Suprapubic skin (tissue), 4 donors: ENCODE data around the gene BHLHE41. TPM values are rescaled to one million over a fixed set of nuclear protein-coding genes. Genes with fewer than 3 reads are reported as not detected.

Experiments used
- DNase-seq, 2 donors: peaks; one replicate each; pipeline ENCODE4 v3.0.0-alpha.2; 2019; ENCODE audit warnings: low spot score in 2 of 2
- H3K27ac ChIP-seq: fragments of 200-600 bp; sonication (generic); one replicate; pipeline ENCODE4 v1.5.1; 2019
- H3K27me3 ChIP-seq: fragments of 200-600 bp; sonication (generic); one replicate; pipeline ENCODE4 v1.5.1; 2019
- H3K36me3 ChIP-seq: fragments of 200-600 bp; sonication (generic); one replicate; pipeline ENCODE4 v1.5.1; 2019
- H3K4me1 ChIP-seq: fragments of 200-600 bp; sonication (generic); one replicate; pipeline ENCODE4 v1.5.1; 2019
- H3K4me3 ChIP-seq: fragments of 200-600 bp; sonication (generic); one replicate; pipeline ENCODE4 v1.5.1; 2019; ENCODE audit warnings: mild to moderate bottlenecking
- H3K9me3 ChIP-seq: fragments of 200-600 bp; sonication (generic); one replicate; pipeline ENCODE4 v1.5.1; 2019
- CTCF ChIP-seq, 2 donors: fragments of 200-600 bp in 1 of 2; fragments of 450-650 bp in 1 of 2; sonication (generic) in 1 of 2; IDR thresholded peaks; one replicate each; pipeline ENCODE4 v1.5.1; 2016 to 2019; ENCODE audit warnings: antibody characterized with exemption in 2 of 2, mild to moderate bottlenecking in 1 of 2, moderate library complexity in 1 of 2
- EP300 ChIP-seq: sonication (generic); formaldehyde crosslinking; IDR thresholded peaks from one replicate; pipeline ENCODE4 v1.6.1; 2017; ENCODE audit warnings: antibody characterized with exemption
- POLR2A ChIP-seq, 2 donors: fragments of 450-650 bp; IDR thresholded peaks; one replicate each; pipeline ENCODE4 v1.6.1; 2017; ENCODE audit warnings: antibody characterized with exemption in 2 of 2, mild to moderate bottlenecking in 2 of 2, moderate library complexity in 2 of 2
- POLR2AphosphoS5 ChIP-seq, 3 donors: sonication (generic); formaldehyde crosslinking; IDR thresholded peaks; one replicate each; pipeline ENCODE4 v1.6.1; 2017; ENCODE audit warnings: antibody characterized with exemption in 3 of 3
- WGBS: methylation state at CpG from one replicate; pipeline ENCODE4 v1.1.5; 2018; 5-methylcytosine and 5-hydroxymethylcytosine counted together
- total RNA-seq, 4 donors: library from RNA; depleted of rRNA; stranded (reverse); fragments of >200 nt; gene quantifications; one replicate each; pipeline ENCODE4 v1.1.0, GENCODE V29; 2016

The BHLHE41 gene
- total RNA-seq, 4 donors from 2014 or later = 2.5 to 7.2 (median 5.6) TPM

- Histone ChIP-seq H3K36me3 (no peaks in the 10 kb centered on the region), H3K4me1 (peaks cover 26% of the 10 kb centered on the region), H3K27me3 (no peaks in the 10 kb centered on the region), H3K9me3 (no peaks in the 10 kb centered on the region), H3K4me3 (no peak overlapping the region), H3K27ac (no peak overlapping the region)
- no peak for DNase-seq
- TF ChIP-seq CTCF (IDR thresholded peaks at IDR 0.05) (no peak), POLR2AphosphoS5 (IDR thresholded peaks at IDR 0.05) (no peak), EP300 (no peak), POLR2A (IDR thresholded peaks at IDR 0.05) (no peak)
- 92% methylated on average over 3 of the region's 3 CpGs for WGBS
These were observed 5.9 kb upstream of the BHLHE41 start for GRCh38 chr12:26130728-26131127.

GRCh38 chr12:26128168-26128567, 3.3 kb upstream of the BHLHE41 start:
- peaks cover 39% of the 10 kb centered on the region for H3K4me1 ChIP-seq
- H3K9me3 ChIP-seq = no peaks in the 10 kb centered on the region
- TF ChIP-seq EP300 (no peak), POLR2A (IDR thresholded peaks at IDR 0.05) (no peak), POLR2AphosphoS5 (IDR thresholded peaks at IDR 0.05) (no peak), CTCF (IDR thresholded peaks at IDR 0.05) (no peak)
- H3K27ac ChIP-seq = no peak overlapping the region
- no peaks in the 10 kb centered on the region for H3K36me3 ChIP-seq
- no peak overlapping the region for H3K4me3 ChIP-seq
- DNase-seq = no peak
- H3K27me3 ChIP-seq = no peaks in the 10 kb centered on the region

- WGBS = 93% methylated on average over 2 of the region's 2 CpGs
- Histone ChIP-seq H3K4me3 (no peak overlapping the region), H3K27me3 (no peaks in the 10 kb centered on the region), H3K27ac (no peak overlapping the region), H3K9me3 (no peaks in the 10 kb centered on the region), H3K36me3 (no peaks in the 10 kb centered on the region), H3K4me1 (peaks cover 44% of the 10 kb centered on the region)
- TF ChIP-seq CTCF (IDR thresholded peaks at IDR 0.05) (no peak), EP300 (no peak), POLR2AphosphoS5 (IDR thresholded peaks at IDR 0.05) (no peak), POLR2A (IDR thresholded peaks at IDR 0.05) (no peak)
- no peak for DNase-seq
These were observed 2.6 kb upstream of the BHLHE41 start for GRCh38 chr12:26127404-26127803.

- WGBS = 9% methylated on average over 41 of the region's 60 CpGs
- TF ChIP-seq POLR2A (IDR thresholded peaks at IDR 0.05) (no peak), CTCF (IDR thresholded peaks at IDR 0.05) (no peak), POLR2AphosphoS5 (IDR thresholded peaks at IDR 0.05) (no peak)
- H3K4me1 ChIP-seq = peaks cover 49% of the 10 kb centered on the region
- H3K27me3 ChIP-seq = no peaks in the 10 kb centered on the region
- H3K4me3 ChIP-seq = peak overlapping the region; percentile 75
- DNase-seq = peak; percentile 89 to 92
- H3K9me3 ChIP-seq = no peaks in the 10 kb centered on the region
- no peaks in the 10 kb centered on the region for H3K36me3 ChIP-seq
- peak overlapping the region; percentile 87 for H3K27ac ChIP-seq
These were observed 1.8 kb upstream of the BHLHE41 start for GRCh38 chr12:26126340-26127284.
